ENCODE measurements around the gene DLGAP1.

The DLGAP1 gene

GRCh38 chr18:3554091-3554601 is 901.0 kb downstream of the DLGAP1 start:
- H3K4me3 ChIP-seq (ENCODE audit: low read depth in 1 of 2, low read length in 1 of 2): no peak overlapping the region
- H3K36me3 ChIP-seq: no peaks in the 10 kb centered on the region
- H3K27ac ChIP-seq: no peak overlapping the region
- no peaks in the 10 kb centered on the region for H3K4me1 ChIP-seq (ENCODE audit: control insufficient read depth in 1 of 2, insufficient read depth in 1 of 2, low read depth in 1 of 2, low read length in 1 of 2)
- no peak for TF ChIP-seq CTCF (IDR thresholded peaks at IDR 0.05)
- no peaks in the 10 kb centered on the region for H3K27me3 ChIP-seq
- H3K9me3 ChIP-seq: no peaks in the 10 kb centered on the region

GRCh38 chr18:3552305-3552704 is 902.8 kb downstream of the DLGAP1 start:
- Histone ChIP-seq H3K36me3 (no peaks in the 10 kb centered on the region), H3K9me3 (no peaks in the 10 kb centered on the region), H3K4me3 (ENCODE audit: low read depth in 1 of 2, low read length in 1 of 2) (no peak overlapping the region), H3K4me1 (ENCODE audit: control insufficient read depth in 1 of 2, insufficient read depth in 1 of 2, low read depth in 1 of 2, low read length in 1 of 2) (no peaks in the 10 kb centered on the region), H3K27ac (no peak overlapping the region), H3K27me3 (no peaks in the 10 kb centered on the region)
- no peak for TF ChIP-seq CTCF (IDR thresholded peaks at IDR 0.05)

- no peaks in the 10 kb centered on the region for H3K36me3 ChIP-seq
- TF ChIP-seq CTCF (IDR thresholded peaks at IDR 0.05): no peak
- no peaks in the 10 kb centered on the region for H3K4me1 ChIP-seq (ENCODE audit: control insufficient read depth in 1 of 2, insufficient read depth in 1 of 2, low read depth in 1 of 2, low read length in 1 of 2)
- no peak overlapping the region for H3K27ac ChIP-seq
- H3K4me3 ChIP-seq (ENCODE audit: low read depth in 1 of 2, low read length in 1 of 2): no peak overlapping the region
- no peaks in the 10 kb centered on the region for H3K9me3 ChIP-seq
- no peaks in the 10 kb centered on the region for H3K27me3 ChIP-seq
These were observed 907.1 kb downstream of the DLGAP1 start for GRCh38 chr18:3547891-3548615.

GRCh38 chr18:3546106-3546505 is 909.0 kb downstream of the DLGAP1 start:
- no peaks in the 10 kb centered on the region for H3K27me3 ChIP-seq
- H3K27ac ChIP-seq: no peak overlapping the region
- no peak overlapping the region for H3K4me3 ChIP-seq (ENCODE audit: low read depth in 1 of 2, low read length in 1 of 2)
- H3K9me3 ChIP-seq: no peaks in the 10 kb centered on the region
- TF ChIP-seq CTCF (IDR thresholded peaks at IDR 0.05): no peak
- H3K36me3 ChIP-seq: no peaks in the 10 kb centered on the region
- H3K4me1 ChIP-seq (ENCODE audit: control insufficient read depth in 1 of 2, insufficient read depth in 1 of 2, low read depth in 1 of 2, low read length in 1 of 2): no peaks in the 10 kb centered on the region

- H3K36me3 ChIP-seq: no peaks in the 10 kb centered on the region
- no peak overlapping the region for H3K4me3 ChIP-seq (ENCODE audit: low read depth in 1 of 2, low read length in 1 of 2)
- no peaks in the 10 kb centered on the region for H3K27me3 ChIP-seq
- no peaks in the 10 kb centered on the region for H3K9me3 ChIP-seq
- H3K4me1 ChIP-seq (ENCODE audit: control insufficient read depth in 1 of 2, insufficient read depth in 1 of 2, low read depth in 1 of 2, low read length in 1 of 2): no peaks in the 10 kb centered on the region
- no peak overlapping the region for H3K27ac ChIP-seq
- TF ChIP-seq CTCF (IDR thresholded peaks at IDR 0.05): no peak
These were observed 910.6 kb downstream of the DLGAP1 start for GRCh38 chr18:3544537-3544936.

All from neutrophil (primary cell).